D721Med (cell line): ENCODE results near the gene IGF2BP3.

ENCODE experiments used
- DNase-seq: peaks from one replicate; pipeline ENCODE4 v3.0.0; 2011; ENCODE audit warnings: low spot score; ENCODE audit not compliant: insufficient read length
- FAIRE-seq: peaks from 2 replicates; lab custom pipeline; 2011; peaks lifted over from hg19 to GRCh38; lab: Jason Lieb, UNC
- TF ChIP-seq, protein P1 (sequence below): IDR thresholded peaks from 2 replicates; pipeline ENCODE4 v1.5.1; 2012; ENCODE audit warnings: mild to moderate bottlenecking, control low read depth; ENCODE audit not compliant: insufficient read depth; ENCODE audit errors: missing control alignments

IGF2BP3 gene

DNA sequence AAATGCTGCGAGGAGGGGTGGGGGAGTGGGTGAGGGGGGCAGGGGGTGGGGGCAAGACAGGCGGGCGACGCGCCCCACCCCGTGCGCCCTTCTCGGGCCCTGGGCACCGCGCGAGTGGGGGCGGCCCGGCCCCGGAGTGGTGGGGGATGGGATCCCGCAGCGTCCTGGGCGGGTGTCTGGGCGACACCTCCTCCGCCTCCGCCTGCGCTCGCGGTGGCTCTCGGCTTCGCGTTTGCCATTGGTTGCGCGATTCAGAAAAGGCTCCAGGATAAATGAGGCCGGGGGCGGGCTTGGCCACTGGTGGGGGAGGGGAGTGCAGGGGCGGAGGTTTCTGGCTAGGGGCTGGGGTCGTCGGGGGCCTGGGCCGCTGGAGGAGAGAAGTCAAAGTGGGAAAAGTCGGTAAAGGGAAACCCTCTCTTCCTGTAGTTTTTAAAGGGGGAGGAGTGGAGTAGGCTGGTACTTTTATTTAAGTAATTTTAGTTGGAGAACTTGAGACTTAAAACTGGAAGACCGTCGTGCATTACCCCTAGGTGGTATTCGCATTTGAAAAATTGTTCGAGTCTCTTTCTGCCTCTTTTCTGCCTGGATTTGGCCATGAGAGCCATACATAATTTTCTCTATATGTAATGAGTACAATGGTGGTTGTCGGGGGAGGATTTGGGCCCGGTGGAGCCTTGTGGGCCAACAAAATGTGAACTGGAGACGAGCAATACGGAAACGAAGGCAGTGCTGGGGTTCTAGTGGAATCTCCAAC, 992 bp upstream of the IGF2BP3 start:
- TF ChIP-seq, protein P1, sequence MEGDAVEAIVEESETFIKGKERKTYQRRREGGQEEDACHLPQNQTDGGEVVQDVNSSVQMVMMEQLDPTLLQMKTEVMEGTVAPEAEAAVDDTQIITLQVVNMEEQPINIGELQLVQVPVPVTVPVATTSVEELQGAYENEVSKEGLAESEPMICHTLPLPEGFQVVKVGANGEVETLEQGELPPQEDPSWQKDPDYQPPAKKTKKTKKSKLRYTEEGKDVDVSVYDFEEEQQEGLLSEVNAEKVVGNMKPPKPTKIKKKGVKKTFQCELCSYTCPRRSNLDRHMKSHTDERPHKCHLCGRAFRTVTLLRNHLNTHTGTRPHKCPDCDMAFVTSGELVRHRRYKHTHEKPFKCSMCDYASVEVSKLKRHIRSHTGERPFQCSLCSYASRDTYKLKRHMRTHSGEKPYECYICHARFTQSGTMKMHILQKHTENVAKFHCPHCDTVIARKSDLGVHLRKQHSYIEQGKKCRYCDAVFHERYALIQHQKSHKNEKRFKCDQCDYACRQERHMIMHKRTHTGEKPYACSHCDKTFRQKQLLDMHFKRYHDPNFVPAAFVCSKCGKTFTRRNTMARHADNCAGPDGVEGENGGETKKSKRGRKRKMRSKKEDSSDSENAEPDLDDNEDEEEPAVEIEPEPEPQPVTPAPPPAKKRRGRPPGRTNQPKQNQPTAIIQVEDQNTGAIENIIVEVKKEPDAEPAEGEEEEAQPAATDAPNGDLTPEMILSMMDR: no peak
- FAIRE-seq (no peak), DNase-seq (peak; percentile 67)

GRCh38 chr7:23469961-23470250, 385 bp downstream of the IGF2BP3 start:
- TF ChIP-seq, protein P1: no peak
- FAIRE-seq (no peak), DNase-seq (no peak)

- TF ChIP-seq, protein P1: no peak
- FAIRE-seq (no peak), DNase-seq (no peak)
These were observed 936 bp downstream of the IGF2BP3 start for GRCh38 chr7:23469150-23469960.

GRCh38 chr7:23468526-23469149, 1.7 kb downstream of the IGF2BP3 start:
- TF ChIP-seq, protein P1: no peak
- FAIRE-seq: no peak
- no peak for DNase-seq

GRCh38 chr7:23467806-23468525, 2.3 kb downstream of the IGF2BP3 start:
- no peak for DNase-seq

GRCh38 chr7:23467291-23467805, 2.9 kb downstream of the IGF2BP3 start:
- TF ChIP-seq, protein P1: no peak
- FAIRE-seq (no peak), DNase-seq (no peak)

More at GRCh38 chr7:23467806-23468525, 2.3 kb downstream of the IGF2BP3 start:
- FAIRE-seq: no peak
- TF ChIP-seq, protein P1: no peak
